Hepatocyte (in vitro differentiated cells): ENCODE data around the gene IAH1. TPM values are rescaled to one million over a fixed set of nuclear protein-coding genes. Genes with fewer than 3 reads are reported as not detected.

Experiments
- DNase-seq: peaks from one replicate; pipeline ENCODE4 v3.0.0-alpha.2; 2016; ENCODE audit warnings: low spot score
- H2AFZ ChIP-seq: fragments of 200-600 bp; sonication (generic); 2 replicates; pipeline ENCODE4 v1.6.0; 2016; ENCODE audit warnings: antibody characterized with exemption, mild to moderate bottlenecking
- H3K27ac ChIP-seq: fragments of 200-600 bp; sonication (generic); 2 replicates; pipeline ENCODE4 v1.5.1; 2016; ENCODE audit warnings: mild to moderate bottlenecking
- H3K27me3 ChIP-seq: fragments of 200-600 bp; sonication (generic); 2 replicates; pipeline ENCODE4 v1.6.1; 2016
- H3K36me3 ChIP-seq: fragments of 200-600 bp; sonication (generic); replicated peaks from 2 replicates; pipeline ENCODE4 v1.5.1; 2016; ENCODE audit warnings: low read depth; ENCODE audit not compliant: insufficient read depth
- H3K4me1 ChIP-seq: fragments of 200-600 bp; sonication (generic); 2 replicates; pipeline ENCODE4 v1.5.1; 2016; ENCODE audit warnings: mild to moderate bottlenecking, moderate library complexity; ENCODE audit not compliant: insufficient read depth
- H3K4me2 ChIP-seq: fragments of 200-600 bp; sonication (generic); 2 replicates; pipeline ENCODE4 v1.6.0; 2016
- H3K4me3 ChIP-seq: fragments of 200-600 bp; sonication (generic); 2 replicates; pipeline ENCODE4 v1.5.1; 2016; ENCODE audit warnings: mild to moderate bottlenecking
- H3K79me2 ChIP-seq: fragments of 200-600 bp; sonication (generic); 2 replicates; pipeline ENCODE4 v1.6.0; 2017; ENCODE audit warnings: mild to moderate bottlenecking
- H3K9me2 ChIP-seq: fragments of 200-600 bp; sonication (generic); replicated peaks from 2 replicates; pipeline ENCODE4 v1.6.0; 2017; ENCODE audit warnings: mild to moderate bottlenecking; ENCODE audit not compliant: insufficient read depth
- H3K9me3 ChIP-seq: fragments of 200-600 bp; sonication (generic); 2 replicates; pipeline ENCODE4 v1.5.1; 2016; ENCODE audit warnings: low read depth, mild to moderate bottlenecking
- H4K20me1 ChIP-seq: fragments of 200-600 bp; sonication (generic); 2 replicates; pipeline ENCODE4 v1.6.0; 2016; ENCODE audit warnings: mild to moderate bottlenecking; ENCODE audit not compliant: insufficient read depth, poor library complexity, severe bottlenecking
- EZH2 ChIP-seq: fragments of 200-600 bp; sonication (generic); IDR thresholded peaks from 2 replicates; pipeline ENCODE4 v1.6.1; 2016; ENCODE audit warnings: antibody characterized with exemption, mild to moderate bottlenecking, borderline replicate concordance
- EZH2phosphoT487 ChIP-seq: fragments of 200-600 bp; sonication (generic); IDR thresholded peaks from one replicate; pipeline ENCODE4 v1.6.1; 2018; ENCODE audit warnings: antibody characterized with exemption, mild to moderate bottlenecking, low read depth, moderate library complexity; ENCODE audit not compliant: unreplicated experiment, severe bottlenecking
- WGBS: methylation state at CpG from one replicate; pipeline ENCODE4 v1.1.6; 2016; ENCODE audit warnings: low lambda C conversion rate; ENCODE audit errors: missing lambda C conversion rate; 5-methylcytosine and 5-hydroxymethylcytosine counted together
- polyA plus RNA-seq: library from polyadenylated mRNA; unstranded; fragments of >200 nt; fragmentation: Nextera tagmentation; extraction: Ambion mirVana; gene quantifications from 2 replicates; pipeline ENCODE4 v1.2.1, GENCODE V29; 2016
- total RNA-seq: library from RNA; depleted of rRNA; stranded (reverse); fragments of >200 nt; gene quantifications from 2 replicates; pipeline ENCODE4 v1.2.3, GENCODE V29; 2014
- TF ChIP-seq, protein P1 (sequence below): fragments of 200-600 bp; sonication (generic); IDR thresholded peaks from 2 replicates; pipeline ENCODE4 v1.5.1; 2016; ENCODE audit warnings: antibody characterized with exemption, mild to moderate bottlenecking; ENCODE audit not compliant: poor library complexity

IAH1 gene
- total and polyA plus RNA-seq, 2 experiments from 2014 or later = 44.2 to 46.7 TPM

DNA sequence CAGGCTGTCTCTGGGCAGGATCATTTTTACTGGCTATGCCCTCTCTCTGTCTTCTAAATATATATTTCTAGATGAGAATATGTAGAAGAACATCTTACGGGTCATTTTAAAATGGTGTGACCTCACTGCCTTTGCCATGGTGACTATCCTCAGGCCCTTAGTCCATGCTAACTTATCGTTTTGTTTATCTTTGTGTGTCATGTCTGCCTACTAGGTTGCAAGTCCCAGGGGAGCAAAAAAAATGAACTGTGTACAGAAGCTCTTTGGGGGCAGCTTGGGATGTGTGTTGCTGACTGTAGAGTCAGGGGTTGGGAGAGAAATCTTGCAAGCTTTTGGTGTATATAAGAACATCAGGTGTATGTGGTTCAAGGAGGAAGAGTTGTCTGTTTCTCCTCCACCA, 39.9 kb upstream of the IAH1 start:
- TF ChIP-seq EZH2phosphoT487 = no peak
- TF ChIP-seq EZH2 = no peak
- TF ChIP-seq, protein P1, sequence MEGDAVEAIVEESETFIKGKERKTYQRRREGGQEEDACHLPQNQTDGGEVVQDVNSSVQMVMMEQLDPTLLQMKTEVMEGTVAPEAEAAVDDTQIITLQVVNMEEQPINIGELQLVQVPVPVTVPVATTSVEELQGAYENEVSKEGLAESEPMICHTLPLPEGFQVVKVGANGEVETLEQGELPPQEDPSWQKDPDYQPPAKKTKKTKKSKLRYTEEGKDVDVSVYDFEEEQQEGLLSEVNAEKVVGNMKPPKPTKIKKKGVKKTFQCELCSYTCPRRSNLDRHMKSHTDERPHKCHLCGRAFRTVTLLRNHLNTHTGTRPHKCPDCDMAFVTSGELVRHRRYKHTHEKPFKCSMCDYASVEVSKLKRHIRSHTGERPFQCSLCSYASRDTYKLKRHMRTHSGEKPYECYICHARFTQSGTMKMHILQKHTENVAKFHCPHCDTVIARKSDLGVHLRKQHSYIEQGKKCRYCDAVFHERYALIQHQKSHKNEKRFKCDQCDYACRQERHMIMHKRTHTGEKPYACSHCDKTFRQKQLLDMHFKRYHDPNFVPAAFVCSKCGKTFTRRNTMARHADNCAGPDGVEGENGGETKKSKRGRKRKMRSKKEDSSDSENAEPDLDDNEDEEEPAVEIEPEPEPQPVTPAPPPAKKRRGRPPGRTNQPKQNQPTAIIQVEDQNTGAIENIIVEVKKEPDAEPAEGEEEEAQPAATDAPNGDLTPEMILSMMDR = no peak
- Histone ChIP-seq H3K9me3 (no peaks in the 10 kb centered on the region), H3K9me2 (no peaks in the 10 kb centered on the region), H4K20me1 (no peaks in the 10 kb centered on the region), H2AFZ (no peak overlapping the region), H3K4me2 (no peak overlapping the region), H3K79me2 (no peaks in the 10 kb centered on the region), H3K27me3 (no peaks in the 10 kb centered on the region), H3K27ac (no peak overlapping the region), H3K4me3 (no peak overlapping the region), H3K4me1 (no peaks in the 10 kb centered on the region), H3K36me3 (peaks cover 3% of the 10 kb centered on the region)
- WGBS = 83% methylated on average over 2 of the region's 2 CpGs
- no peak for DNase-seq

DNA sequence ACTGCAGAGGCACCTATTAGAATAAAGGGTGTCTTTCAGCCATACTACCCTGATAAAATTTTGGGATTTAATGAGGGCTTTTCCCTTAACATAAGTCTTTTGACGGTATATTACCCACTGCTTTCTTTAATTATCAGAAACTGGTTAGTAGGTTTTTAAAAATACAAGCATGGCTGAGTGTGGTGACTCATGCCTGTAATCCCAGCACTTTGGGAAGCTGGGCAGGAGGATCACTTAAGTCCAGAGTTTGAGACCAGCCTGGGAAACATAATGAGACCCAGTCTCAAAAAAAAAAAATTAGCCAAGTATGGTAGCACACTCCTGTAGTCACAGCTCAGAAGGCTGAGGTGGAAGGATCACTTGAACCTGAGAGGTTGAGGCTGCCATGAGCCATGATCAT, 34.8 kb upstream of the IAH1 start:
- no peaks in the 10 kb centered on the region for H3K9me2 ChIP-seq
- H3K36me3 ChIP-seq = peaks cover 3% of the 10 kb centered on the region
- DNase-seq = no peak
- H3K4me3 ChIP-seq = no peak overlapping the region
- no peak overlapping the region for H3K27ac ChIP-seq
- no peak overlapping the region for H2AFZ ChIP-seq
- H3K9me3 ChIP-seq = no peaks in the 10 kb centered on the region
- H3K79me2 ChIP-seq = no peaks in the 10 kb centered on the region
- no peaks in the 10 kb centered on the region for H4K20me1 ChIP-seq
- no peaks in the 10 kb centered on the region for H3K27me3 ChIP-seq
- WGBS = 88% methylated on average over 1 of the region's 1 CpG
- TF ChIP-seq, protein P1 = no peak
- TF ChIP-seq EZH2phosphoT487 (no peak), EZH2 (no peak)
- H3K4me2 ChIP-seq = no peak overlapping the region
- no peaks in the 10 kb centered on the region for H3K4me1 ChIP-seq

DNA sequence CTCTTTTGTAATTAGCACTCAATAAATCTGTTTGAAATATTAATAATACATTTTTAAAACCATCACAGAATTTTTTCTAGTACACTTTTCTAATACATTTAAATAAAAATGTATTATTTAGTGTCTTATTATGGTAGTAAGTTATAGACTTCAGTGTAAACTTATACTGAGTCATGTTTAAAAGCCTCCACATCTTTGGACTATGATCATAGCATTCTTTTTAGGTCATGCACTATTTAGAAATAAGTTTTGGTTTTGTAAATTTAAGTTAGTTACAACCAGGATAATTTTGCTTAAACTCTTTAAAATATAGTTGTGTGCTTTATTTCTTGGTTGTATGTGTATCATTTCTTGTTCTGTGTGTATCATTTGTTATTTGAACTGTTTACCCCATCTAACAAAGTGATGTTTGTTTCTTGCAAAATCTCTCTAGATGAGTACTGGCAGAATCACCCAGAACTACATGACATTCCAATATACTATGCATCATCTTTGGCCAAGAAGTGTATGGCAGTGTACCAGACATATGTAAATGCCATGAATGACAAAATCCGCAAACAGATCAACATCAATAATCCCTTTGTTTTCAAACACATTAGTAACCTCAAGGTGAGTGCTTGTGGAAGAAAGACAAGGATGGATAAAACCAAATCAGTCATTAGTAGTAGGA, 34.2 kb upstream of the IAH1 start:
- Histone ChIP-seq H3K4me3 (no peak overlapping the region), H3K36me3 (peaks cover 3% of the 10 kb centered on the region), H3K9me2 (no peaks in the 10 kb centered on the region), H3K4me1 (no peaks in the 10 kb centered on the region), H3K27me3 (no peaks in the 10 kb centered on the region), H4K20me1 (no peaks in the 10 kb centered on the region), H3K4me2 (no peak overlapping the region), H3K9me3 (no peaks in the 10 kb centered on the region), H3K27ac (no peak overlapping the region), H2AFZ (no peak overlapping the region), H3K79me2 (no peaks in the 10 kb centered on the region)
- no peak for TF ChIP-seq EZH2
- TF ChIP-seq EZH2phosphoT487 = no peak
- TF ChIP-seq, protein P1 = no peak
- WGBS = 89% methylated on average over 1 of the region's 1 CpG
- DNase-seq = no peak

DNA sequence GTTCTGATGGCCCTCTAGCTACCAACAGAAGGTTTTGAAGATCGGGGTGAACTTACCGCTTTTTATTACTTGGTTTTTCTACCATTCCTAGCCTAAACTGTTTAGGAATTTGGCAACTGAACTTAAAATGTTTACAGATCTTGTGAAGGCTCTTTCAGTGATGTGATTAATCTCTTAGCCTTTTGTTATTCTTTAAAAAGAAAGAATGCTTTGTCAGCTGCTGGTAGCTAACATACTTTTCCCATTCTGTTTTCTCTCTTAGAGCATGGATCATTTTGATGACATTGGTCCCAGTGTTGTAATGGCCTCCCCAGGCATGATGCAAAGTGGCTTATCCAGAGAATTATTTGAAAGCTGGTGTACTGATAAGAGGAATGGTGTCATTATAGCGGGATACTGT, 32.8 kb upstream of the IAH1 start:
- WGBS = 65% methylated on average over 3 of the region's 3 CpGs
- no peak for DNase-seq
- H3K9me2 ChIP-seq = no peaks in the 10 kb centered on the region
- no peaks in the 10 kb centered on the region for H3K4me1 ChIP-seq
- no peak overlapping the region for H3K4me3 ChIP-seq
- TF ChIP-seq, protein P1 = no peak
- TF ChIP-seq EZH2 = no peak
- no peak for TF ChIP-seq EZH2phosphoT487
- H2AFZ ChIP-seq = no peak overlapping the region
- no peaks in the 10 kb centered on the region for H3K9me3 ChIP-seq
- no peak overlapping the region for H3K27ac ChIP-seq
- H3K79me2 ChIP-seq = no peaks in the 10 kb centered on the region
- no peak overlapping the region for H3K4me2 ChIP-seq
- no peaks in the 10 kb centered on the region for H4K20me1 ChIP-seq
- H3K36me3 ChIP-seq = no peaks in the 10 kb centered on the region
- no peaks in the 10 kb centered on the region for H3K27me3 ChIP-seq
